HG02870 (cell line): ENCODE data around the gene LENG1.
"Not testable (repeated sequence)": the region's sequence is repeated elsewhere in the genome, so short reads cannot be mapped to it uniquely, and the experiment has no call there.

Experiments
- ATAC-seq: cut with Tn5 transposase; IDR thresholded peaks from one replicate; pipeline ENCODE4 v1.9.1; 2021; ENCODE audit warnings: mild to moderate bottlenecking, moderate library complexity; ENCODE audit not compliant: unreplicated experiment

Gene LENG1

GRCh38 chr19:54159352-54160181 is at the start of gene LENG1:
LENG1 (minus strand) TSS chr19:54159721; CDS start chr19:54159695, 26 bp downstream.
- ATAC-seq = peak; percentile 89

- no peak for ATAC-seq
Measured at GRCh38 chr19:54208784-54209057, 49.2 kb upstream of the LENG1 start.

- ATAC-seq = peak; percentile 46
Measured at GRCh38 chr19:54207983-54208783, 48.7 kb upstream of the LENG1 start.

- ATAC-seq = no peak
Measured at GRCh38 chr19:54207676-54207982, 48.1 kb upstream of the LENG1 start.

GRCh38 chr19:54207193-54207592 is 47.7 kb upstream of the LENG1 start:
- not testable (repeated sequence) for ATAC-seq

GRCh38 chr19:54206831-54207177 is 47.3 kb upstream of the LENG1 start:
- ATAC-seq = no peak

GRCh38 chr19:54206030-54206830 is 46.7 kb upstream of the LENG1 start:
- ATAC-seq = no peak

GRCh38 chr19:54204767-54205468 is 45.4 kb upstream of the LENG1 start:
- no peak for ATAC-seq

GRCh38 chr19:54203151-54203611 is 43.7 kb upstream of the LENG1 start:
- no peak for ATAC-seq

GRCh38 chr19:54201980-54202379 is 42.5 kb upstream of the LENG1 start:
- no peak for ATAC-seq

- ATAC-seq = no peak
Measured at GRCh38 chr19:54201172-54201701, 41.7 kb upstream of the LENG1 start.

GRCh38 chr19:54199401-54199800 is 39.9 kb upstream of the LENG1 start:
- ATAC-seq = no peak

GRCh38 chr19:54197121-54197520 is 37.6 kb upstream of the LENG1 start:
- ATAC-seq = no peak

- ATAC-seq = no peak
Measured at GRCh38 chr19:54196536-54196935, 37.0 kb upstream of the LENG1 start.

- ATAC-seq = not testable (repeated sequence)
Measured at GRCh38 chr19:54194463-54194862, 34.9 kb upstream of the LENG1 start.

- no peak for ATAC-seq
Measured at GRCh38 chr19:54193011-54193410, 33.5 kb upstream of the LENG1 start.

GRCh38 chr19:54191811-54192453 is 32.4 kb upstream of the LENG1 start:
- no peak for ATAC-seq

- peak; percentile 21 for ATAC-seq
Measured at GRCh38 chr19:54191011-54191810, 31.7 kb upstream of the LENG1 start, which contains the start of gene TSEN34. TSEN34 (plus strand) TSS chr19:54191308; CDS start chr19:54191365, 57 bp downstream.

GRCh38 chr19:54190503-54191010 is 31.0 kb upstream of the LENG1 start:
- peak; percentile 42 for ATAC-seq
